Endodermal cell (in vitro differentiated cells): ENCODE measurements around the gene LGMN. TPM values are rescaled to one million over a fixed set of nuclear protein-coding genes. Genes with fewer than 3 reads are reported as not detected.

Experiments used
- DNase-seq: peaks from one replicate; pipeline ENCODE4 v3.0.0-alpha.2; 2017
- H3K27ac ChIP-seq: 2 replicates; pipeline ENCODE4 v1.5.1; 2013; ENCODE audit warnings: mild to moderate bottlenecking, low read depth, low read length, moderate library complexity
- H3K27me3 ChIP-seq: 2 replicates; pipeline ENCODE4 v1.6.1; 2013; ENCODE audit warnings: mild to moderate bottlenecking, low read length, moderate library complexity; ENCODE audit not compliant: insufficient read depth, control insufficient read depth, poor library complexity, severe bottlenecking
- H3K36me3 ChIP-seq: 2 replicates; pipeline ENCODE4 v1.7.0; 2013; ENCODE audit warnings: mild to moderate bottlenecking, low read length, moderate library complexity; ENCODE audit not compliant: control insufficient read depth, insufficient read depth
- H3K4me1 ChIP-seq: one replicate; pipeline ENCODE4 v1.7.0; 2013; ENCODE audit warnings: low read length; ENCODE audit not compliant: control insufficient read depth, insufficient read depth
- H3K4me3 ChIP-seq: 2 replicates; pipeline ENCODE4 v1.5.1; 2013; ENCODE audit warnings: mild to moderate bottlenecking, low read length, moderate library complexity
- H3K9ac ChIP-seq: 2 replicates; pipeline ENCODE4 v1.6.1; 2013; ENCODE audit warnings: mild to moderate bottlenecking, low read length, moderate library complexity; ENCODE audit not compliant: poor library complexity, severe bottlenecking; ENCODE audit errors: extremely low read depth
- H3K9me3 ChIP-seq: 2 replicates; pipeline ENCODE4 v1.6.1; 2013; ENCODE audit warnings: mild to moderate bottlenecking, low read length, moderate library complexity; ENCODE audit not compliant: control insufficient read depth
- H3K27ac Mint-ChIP-seq: 2 replicates; pipeline ENCODE4 v1.8.0; 2020; ENCODE audit warnings: mixed read lengths
- H3K27me3 Mint-ChIP-seq: 2 replicates; pipeline ENCODE4 v1.8.0; 2021; ENCODE audit warnings: mild to moderate bottlenecking, mixed read lengths; ENCODE audit not compliant: insufficient read depth
- H3K36me3 Mint-ChIP-seq: 2 replicates; pipeline ENCODE4 v1.8.0; 2020; ENCODE audit warnings: low read depth, mixed read lengths
- H3K4me1 Mint-ChIP-seq: 2 replicates; pipeline ENCODE4 v1.8.0; 2020; ENCODE audit warnings: mixed read lengths
- H3K4me3 Mint-ChIP-seq: 2 replicates; pipeline ENCODE4 v1.8.0; 2020; ENCODE audit warnings: mild to moderate bottlenecking, moderate library complexity, mixed read lengths
- H3K9me3 Mint-ChIP-seq: 2 replicates; pipeline ENCODE4 v1.8.0; 2020; ENCODE audit warnings: mild to moderate bottlenecking, mixed read lengths
- WGBS, 2 experiments: methylation state at CpG; one replicate each; pipeline versions ENCODE4 v1.1.5 to v1.1.7; 2013; ENCODE audit warnings: missing lambda C conversion rate in 2 of 2, mixed read lengths in 1 of 2; ENCODE audit not compliant: insufficient coverage in 1 of 2, insufficient read length in 1 of 2; 5-methylcytosine and 5-hydroxymethylcytosine counted together
- total RNA-seq, 2 donors: library from RNA; stranded (reverse); fragmentation: NEBNext Ultra II Directional in 1 of 2; extraction: Animal tissue kit (Norgen Biotek cat#: 25700) in 1 of 2; gene quantifications; 2 replicates in 1 of 2; 3 replicates in 1 of 2; pipeline ENCODE4 v1.2.1, GENCODE V29; 2021
- TF ChIP-seq, protein P1 (sequence below): fragments of 200-600 bp; sonication (generic); conservative IDR thresholded peaks from 2 replicates; pipeline ENCODE4 v1.5.0; 2021; ENCODE audit warnings: antibody characterized with exemption, mild to moderate bottlenecking

LGMN gene
- total RNA-seq, 2 donors from 2014 or later: 61.4 to 87.2 TPM

DNA sequence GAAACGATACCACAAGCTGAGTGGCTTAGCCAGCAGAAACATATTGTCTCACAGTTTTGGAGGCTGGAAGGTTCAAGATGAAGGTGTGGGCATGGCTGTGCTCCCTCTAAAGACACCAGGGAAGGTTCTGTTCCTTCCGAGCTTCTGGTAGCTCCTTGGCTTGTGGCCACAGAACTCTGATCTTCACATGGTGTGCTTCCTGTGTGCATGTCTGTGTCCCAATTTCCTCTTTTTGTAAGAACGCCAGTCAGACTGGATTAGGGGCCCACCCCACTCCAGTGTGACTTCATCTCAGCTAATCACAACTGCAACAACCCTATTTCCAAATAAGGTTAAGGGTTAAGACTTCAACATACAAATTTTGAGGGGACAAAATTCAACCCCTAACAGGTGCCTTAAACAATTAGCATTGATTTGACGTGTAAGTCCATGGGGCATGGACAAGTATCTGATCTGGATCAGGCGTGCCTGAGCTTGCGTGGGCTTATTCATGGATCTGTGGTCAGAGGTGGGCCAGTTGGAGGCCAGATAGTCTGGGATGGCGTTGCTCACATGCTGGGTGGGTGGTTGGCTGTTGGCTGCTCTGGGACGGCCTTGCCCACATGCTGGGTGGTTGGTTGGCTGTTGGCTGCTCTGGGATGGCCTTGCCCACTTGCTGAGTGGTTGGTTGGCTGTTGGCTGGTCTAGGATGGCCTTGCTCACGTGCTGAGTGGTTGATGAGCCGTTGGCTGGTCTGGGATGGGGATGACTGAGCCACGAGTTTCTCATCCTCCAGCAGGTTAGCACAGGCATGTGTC lies 88.5 kb downstream of the LGMN start:
- no peak for DNase-seq
- Histone ChIP-seq H3K27me3 (no peaks in the 10 kb centered on the region), H3K4me3 (no peak overlapping the region), H3K4me1 (no peaks in the 10 kb centered on the region), H3K9me3 (no peaks in the 10 kb centered on the region), H3K9ac (no peak overlapping the region), H3K36me3 (no peaks in the 10 kb centered on the region), H3K27ac (no peak overlapping the region)
- TF ChIP-seq, protein P1, sequence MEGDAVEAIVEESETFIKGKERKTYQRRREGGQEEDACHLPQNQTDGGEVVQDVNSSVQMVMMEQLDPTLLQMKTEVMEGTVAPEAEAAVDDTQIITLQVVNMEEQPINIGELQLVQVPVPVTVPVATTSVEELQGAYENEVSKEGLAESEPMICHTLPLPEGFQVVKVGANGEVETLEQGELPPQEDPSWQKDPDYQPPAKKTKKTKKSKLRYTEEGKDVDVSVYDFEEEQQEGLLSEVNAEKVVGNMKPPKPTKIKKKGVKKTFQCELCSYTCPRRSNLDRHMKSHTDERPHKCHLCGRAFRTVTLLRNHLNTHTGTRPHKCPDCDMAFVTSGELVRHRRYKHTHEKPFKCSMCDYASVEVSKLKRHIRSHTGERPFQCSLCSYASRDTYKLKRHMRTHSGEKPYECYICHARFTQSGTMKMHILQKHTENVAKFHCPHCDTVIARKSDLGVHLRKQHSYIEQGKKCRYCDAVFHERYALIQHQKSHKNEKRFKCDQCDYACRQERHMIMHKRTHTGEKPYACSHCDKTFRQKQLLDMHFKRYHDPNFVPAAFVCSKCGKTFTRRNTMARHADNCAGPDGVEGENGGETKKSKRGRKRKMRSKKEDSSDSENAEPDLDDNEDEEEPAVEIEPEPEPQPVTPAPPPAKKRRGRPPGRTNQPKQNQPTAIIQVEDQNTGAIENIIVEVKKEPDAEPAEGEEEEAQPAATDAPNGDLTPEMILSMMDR: no peak
- Mint-ChIP-seq H3K36me3 (no peaks in the 10 kb centered on the region), H3K4me3 (no peak overlapping the region), H3K27me3 (no peaks in the 10 kb centered on the region), H3K27ac (no peak overlapping the region), H3K4me1 (peaks cover 6% of the 10 kb centered on the region), H3K9me3 (no peaks in the 10 kb centered on the region)
- WGBS, 2 experiments: 77 to 90% methylated on average over 5 to 11 of the region's 11 CpGs

DNA sequence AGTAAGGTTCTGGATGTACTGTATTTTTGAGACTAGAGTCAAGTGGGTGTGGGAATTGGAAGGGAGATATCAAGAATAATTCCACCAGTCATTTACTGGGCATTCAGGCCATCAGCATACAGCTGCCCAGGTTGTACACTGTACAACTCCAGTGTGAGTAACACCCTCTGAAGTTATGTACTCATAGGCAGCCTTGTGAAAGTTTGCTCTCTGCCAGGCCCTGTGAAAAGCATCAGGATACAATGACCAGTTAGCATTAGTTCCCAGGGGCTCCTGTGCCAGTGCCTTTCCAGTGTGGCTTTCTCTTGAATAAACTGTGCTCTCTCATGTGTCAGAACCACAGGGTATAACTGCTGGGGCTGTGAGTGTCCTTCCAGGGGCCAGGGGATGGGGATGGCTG lies 89.7 kb downstream of the LGMN start:
- no peak overlapping the region for H3K27ac ChIP-seq
- H3K9me3 ChIP-seq: no peaks in the 10 kb centered on the region
- H3K27ac Mint-ChIP-seq: no peak overlapping the region
- H3K9ac ChIP-seq: no peak overlapping the region
- no peak overlapping the region for H3K4me3 Mint-ChIP-seq
- no peaks in the 10 kb centered on the region for H3K27me3 Mint-ChIP-seq
- TF ChIP-seq, protein P1: no peak
- DNase-seq: no peak
- peaks cover 6% of the 10 kb centered on the region for H3K4me1 Mint-ChIP-seq
- no peaks in the 10 kb centered on the region for H3K27me3 ChIP-seq
- H3K36me3 ChIP-seq: no peaks in the 10 kb centered on the region
- no peak overlapping the region for H3K4me3 ChIP-seq
- no peaks in the 10 kb centered on the region for H3K36me3 Mint-ChIP-seq
- no peaks in the 10 kb centered on the region for H3K4me1 ChIP-seq
- no peaks in the 10 kb centered on the region for H3K9me3 Mint-ChIP-seq

DNA sequence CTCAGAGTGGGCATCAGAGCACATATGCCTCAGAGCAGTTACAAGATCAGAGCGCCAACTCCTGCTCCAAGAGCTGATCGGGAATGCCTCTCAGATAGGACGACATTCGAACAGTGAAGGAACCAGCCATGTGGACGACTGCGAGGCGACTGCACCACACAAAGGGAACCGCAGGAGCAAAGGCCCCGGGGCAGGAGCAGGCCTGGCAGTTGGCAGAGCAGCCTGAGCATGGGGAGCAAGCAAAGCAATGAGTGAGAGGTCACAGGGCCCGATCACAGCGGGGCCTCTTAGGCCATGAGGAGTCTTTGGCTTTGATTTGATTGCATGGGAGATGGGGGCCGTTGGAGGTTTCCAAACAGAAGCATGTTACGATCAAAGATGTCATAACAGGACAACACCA lies 90.3 kb downstream of the LGMN start:
- H3K4me1 Mint-ChIP-seq: peaks cover 6% of the 10 kb centered on the region
- DNase-seq: no peak

More for the DNA sequence above, 90.3 kb downstream of the LGMN start:
- Histone ChIP-seq H3K36me3 (no peaks in the 10 kb centered on the region), H3K4me1 (no peaks in the 10 kb centered on the region), H3K27me3 (no peaks in the 10 kb centered on the region), H3K4me3 (no peak overlapping the region), H3K27ac (no peak overlapping the region), H3K9me3 (no peaks in the 10 kb centered on the region), H3K9ac (no peak overlapping the region)
- no peaks in the 10 kb centered on the region for H3K27me3 Mint-ChIP-seq
- no peak overlapping the region for H3K27ac Mint-ChIP-seq
- H3K4me3 Mint-ChIP-seq: no peak overlapping the region
- TF ChIP-seq, protein P1: no peak
- 84 to 88% methylated on average over 13 of the region's 13 CpGs for WGBS, 2 experiments
- no peaks in the 10 kb centered on the region for H3K36me3 Mint-ChIP-seq
- no peaks in the 10 kb centered on the region for H3K9me3 Mint-ChIP-seq
